ENCODE measurements around the gene TBL1X.

DNA sequence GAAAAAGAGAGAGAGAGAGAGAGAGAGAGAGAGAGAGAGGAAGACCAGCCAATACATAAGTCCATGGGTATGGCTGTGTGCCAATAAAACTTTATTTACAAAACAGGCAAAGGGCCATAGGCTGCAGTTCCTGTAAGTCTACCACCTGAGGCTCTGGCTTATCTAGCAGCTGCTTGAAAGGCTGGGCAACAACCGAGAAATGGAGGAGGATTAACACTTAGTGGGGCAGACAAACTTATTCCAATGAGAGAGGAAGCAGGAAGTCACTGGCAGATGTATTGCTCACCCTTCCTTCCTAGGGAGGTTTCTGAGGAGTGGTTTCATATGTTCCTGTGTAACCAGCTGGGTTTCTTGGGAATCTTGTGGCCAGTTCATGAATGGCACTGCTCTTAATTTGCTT, 305.5 kb downstream of the TBL1X start:
- TF ChIP-seq, protein P1, sequence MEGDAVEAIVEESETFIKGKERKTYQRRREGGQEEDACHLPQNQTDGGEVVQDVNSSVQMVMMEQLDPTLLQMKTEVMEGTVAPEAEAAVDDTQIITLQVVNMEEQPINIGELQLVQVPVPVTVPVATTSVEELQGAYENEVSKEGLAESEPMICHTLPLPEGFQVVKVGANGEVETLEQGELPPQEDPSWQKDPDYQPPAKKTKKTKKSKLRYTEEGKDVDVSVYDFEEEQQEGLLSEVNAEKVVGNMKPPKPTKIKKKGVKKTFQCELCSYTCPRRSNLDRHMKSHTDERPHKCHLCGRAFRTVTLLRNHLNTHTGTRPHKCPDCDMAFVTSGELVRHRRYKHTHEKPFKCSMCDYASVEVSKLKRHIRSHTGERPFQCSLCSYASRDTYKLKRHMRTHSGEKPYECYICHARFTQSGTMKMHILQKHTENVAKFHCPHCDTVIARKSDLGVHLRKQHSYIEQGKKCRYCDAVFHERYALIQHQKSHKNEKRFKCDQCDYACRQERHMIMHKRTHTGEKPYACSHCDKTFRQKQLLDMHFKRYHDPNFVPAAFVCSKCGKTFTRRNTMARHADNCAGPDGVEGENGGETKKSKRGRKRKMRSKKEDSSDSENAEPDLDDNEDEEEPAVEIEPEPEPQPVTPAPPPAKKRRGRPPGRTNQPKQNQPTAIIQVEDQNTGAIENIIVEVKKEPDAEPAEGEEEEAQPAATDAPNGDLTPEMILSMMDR (conservative IDR thresholded peaks at IDR 0.05; ENCODE audit: low read depth in 2 of 2) = no peak
- no peak for TF ChIP-seq EZH2 (IDR thresholded peaks at IDR 0.05; ENCODE audit: low read depth, unreplicated experiment)

Data from GM23338 (cell line).